ENCODE measurements around the gene GADD45B.

Gene GADD45B

GRCh38 chr19:2478756-2479555, 3.0 kb downstream of the GADD45B start:
- Histone ChIP-seq H3K36me3 (replicated peaks; ENCODE audit: low read depth, low read length) (peaks cover 27% of the 10 kb centered on the region), H3K4me3 (ENCODE audit: low read length) (peak overlapping the region; percentile 86), H3K27ac (ENCODE audit: low read length) (peak overlapping the region; percentile 87), H3K9ac (ENCODE audit: low read length) (peak overlapping the region; percentile 97), H3K27me3 (ENCODE audit: low read depth, low read length) (no peaks in the 10 kb centered on the region), H3K79me2 (ENCODE audit: low read length) (peaks cover 39% of the 10 kb centered on the region), H2AFZ (ENCODE audit: low read depth, low read length) (no peak overlapping the region), H3K9me3 (ENCODE audit: insufficient read depth, low read length) (no peaks in the 10 kb centered on the region), H3K4me1 (ENCODE audit: low read length) (peaks cover 16% of the 10 kb centered on the region), H3K4me2 (ENCODE audit: low read length) (peak overlapping the region; percentile 97), H4K20me1 (ENCODE audit: insufficient read depth, low read length) (peaks cover 26% of the 10 kb centered on the region)
- no peak for TF ChIP-seq CTCF (IDR thresholded peaks at IDR 0.05; ENCODE audit: low read depth, low read length)
- TF ChIP-seq EZH2phosphoT487 (IDR thresholded peaks at IDR 0.05; ENCODE audit: low read depth), result no peak

- TF ChIP-seq EZH2phosphoT487 (IDR thresholded peaks at IDR 0.05; ENCODE audit: low read depth) (no peak), CTCF (IDR thresholded peaks at IDR 0.05; ENCODE audit: low read depth, low read length) (peak; percentile 53)
- peak overlapping the region; percentile 97 for H3K9ac ChIP-seq (ENCODE audit: low read length)
These were observed 3.7 kb downstream of the GADD45B start for GRCh38 chr19:2479556-2480194.

GRCh38 chr19:2481466-2481865, 5.5 kb downstream of the GADD45B start:
- no peak for TF ChIP-seq CTCF (IDR thresholded peaks at IDR 0.05; ENCODE audit: low read depth, low read length)
- no peak for TF ChIP-seq EZH2phosphoT487 (IDR thresholded peaks at IDR 0.05; ENCODE audit: low read depth)
- peaks cover 21% of the 10 kb centered on the region for H4K20me1 ChIP-seq (ENCODE audit: insufficient read depth, low read length)
- H3K79me2 ChIP-seq (ENCODE audit: low read length), result peaks cover 30% of the 10 kb centered on the region
- no peak overlapping the region for H3K27ac ChIP-seq (ENCODE audit: low read length)
- peaks cover 13% of the 10 kb centered on the region for H3K4me1 ChIP-seq (ENCODE audit: low read length)
- H3K9me3 ChIP-seq (ENCODE audit: insufficient read depth, low read length), result no peaks in the 10 kb centered on the region
- no peak overlapping the region for H3K4me3 ChIP-seq (ENCODE audit: low read length)
- H2AFZ ChIP-seq (ENCODE audit: low read depth, low read length), result no peak overlapping the region
- peaks cover 23% of the 10 kb centered on the region for H3K36me3 ChIP-seq (replicated peaks; ENCODE audit: low read depth, low read length)
- no peak overlapping the region for H3K4me2 ChIP-seq (ENCODE audit: low read length)
- H3K27me3 ChIP-seq (ENCODE audit: low read depth, low read length), result no peaks in the 10 kb centered on the region
- H3K9ac ChIP-seq (ENCODE audit: low read length), result no peak overlapping the region

More at GRCh38 chr19:2479556-2480194, 3.7 kb downstream of the GADD45B start:
- Histone ChIP-seq H3K4me2 (ENCODE audit: low read length) (peak overlapping the region; percentile 97), H3K4me1 (ENCODE audit: low read length) (peaks cover 13% of the 10 kb centered on the region), H3K27me3 (ENCODE audit: low read depth, low read length) (no peaks in the 10 kb centered on the region), H3K4me3 (ENCODE audit: low read length) (peak overlapping the region; percentile 86), H2AFZ (ENCODE audit: low read depth, low read length) (no peak overlapping the region), H3K36me3 (replicated peaks; ENCODE audit: low read depth, low read length) (peaks cover 27% of the 10 kb centered on the region), H3K27ac (ENCODE audit: low read length) (peak overlapping the region; percentile 87), H3K79me2 (ENCODE audit: low read length) (peaks cover 39% of the 10 kb centered on the region), H3K9me3 (ENCODE audit: insufficient read depth, low read length) (no peaks in the 10 kb centered on the region), H4K20me1 (ENCODE audit: insufficient read depth, low read length) (peaks cover 26% of the 10 kb centered on the region)

GRCh38 chr19:2482354-2483038, 6.6 kb downstream of the GADD45B start:
- H4K20me1 ChIP-seq (ENCODE audit: insufficient read depth, low read length), result peaks cover 11% of the 10 kb centered on the region
- TF ChIP-seq CTCF (IDR thresholded peaks at IDR 0.05; ENCODE audit: low read depth, low read length) (no peak), EZH2phosphoT487 (IDR thresholded peaks at IDR 0.05; ENCODE audit: low read depth) (no peak)
- no peak overlapping the region for H2AFZ ChIP-seq (ENCODE audit: low read depth, low read length)
- H3K79me2 ChIP-seq (ENCODE audit: low read length), result peaks cover 20% of the 10 kb centered on the region
- H3K27ac ChIP-seq (ENCODE audit: low read length), result no peak overlapping the region
- no peaks in the 10 kb centered on the region for H3K9me3 ChIP-seq (ENCODE audit: insufficient read depth, low read length)
- H3K4me3 ChIP-seq (ENCODE audit: low read length), result no peak overlapping the region
- no peak overlapping the region for H3K9ac ChIP-seq (ENCODE audit: low read length)
- H3K27me3 ChIP-seq (ENCODE audit: low read depth, low read length), result no peaks in the 10 kb centered on the region
- H3K36me3 ChIP-seq (replicated peaks; ENCODE audit: low read depth, low read length), result peaks cover 14% of the 10 kb centered on the region
- no peak overlapping the region for H3K4me2 ChIP-seq (ENCODE audit: low read length)
- peaks cover 13% of the 10 kb centered on the region for H3K4me1 ChIP-seq (ENCODE audit: low read length)
